ENCODE results near the gene FARP2.

DNA sequence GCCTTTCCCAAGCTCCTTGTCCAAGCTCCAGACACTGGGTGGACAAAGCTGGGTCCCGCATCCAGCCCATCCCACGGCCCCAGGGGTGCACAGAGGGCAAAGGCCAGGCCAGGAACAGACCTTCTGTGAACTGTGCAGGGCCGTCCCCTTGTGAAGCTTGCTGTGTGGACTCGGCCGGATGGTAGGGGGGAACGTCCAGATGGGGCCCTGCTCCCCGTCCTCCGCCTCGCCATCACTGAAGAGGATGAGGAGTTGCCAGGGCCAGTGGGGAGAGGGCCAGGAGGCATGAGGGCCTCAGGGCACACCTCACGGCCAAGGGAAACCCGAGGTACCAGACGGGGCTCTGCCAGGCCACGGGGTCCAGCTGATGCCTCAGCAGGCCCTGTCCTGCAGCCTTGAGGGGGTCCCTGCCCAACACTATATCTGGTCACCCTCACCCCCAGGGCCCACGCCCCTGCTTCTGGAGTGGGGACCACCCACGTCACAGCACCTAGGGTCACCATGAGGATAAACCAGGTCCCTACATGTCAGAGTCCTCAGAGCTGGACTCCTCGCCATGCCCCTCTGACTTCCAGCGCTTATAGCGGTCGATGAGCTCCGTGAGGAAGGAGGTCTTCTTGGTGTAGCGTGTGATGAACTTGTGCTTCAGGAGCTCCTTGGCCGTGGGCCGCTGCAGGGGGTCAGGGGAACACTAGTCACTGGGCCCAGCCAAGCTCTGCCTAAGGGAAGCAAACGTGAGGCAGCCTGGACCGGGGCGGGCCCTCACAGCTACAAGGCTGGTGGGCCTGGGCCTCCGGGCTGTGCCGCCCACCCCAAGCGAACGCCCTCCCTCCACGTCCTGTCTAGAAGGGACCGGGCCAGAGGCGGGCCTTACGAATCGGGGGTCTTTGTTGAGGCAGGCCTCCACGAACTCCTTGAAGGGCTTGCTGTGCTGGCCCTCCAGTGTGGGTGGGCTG, 142.3 kb downstream of the FARP2 start:
- TF ChIP-seq, protein P1, sequence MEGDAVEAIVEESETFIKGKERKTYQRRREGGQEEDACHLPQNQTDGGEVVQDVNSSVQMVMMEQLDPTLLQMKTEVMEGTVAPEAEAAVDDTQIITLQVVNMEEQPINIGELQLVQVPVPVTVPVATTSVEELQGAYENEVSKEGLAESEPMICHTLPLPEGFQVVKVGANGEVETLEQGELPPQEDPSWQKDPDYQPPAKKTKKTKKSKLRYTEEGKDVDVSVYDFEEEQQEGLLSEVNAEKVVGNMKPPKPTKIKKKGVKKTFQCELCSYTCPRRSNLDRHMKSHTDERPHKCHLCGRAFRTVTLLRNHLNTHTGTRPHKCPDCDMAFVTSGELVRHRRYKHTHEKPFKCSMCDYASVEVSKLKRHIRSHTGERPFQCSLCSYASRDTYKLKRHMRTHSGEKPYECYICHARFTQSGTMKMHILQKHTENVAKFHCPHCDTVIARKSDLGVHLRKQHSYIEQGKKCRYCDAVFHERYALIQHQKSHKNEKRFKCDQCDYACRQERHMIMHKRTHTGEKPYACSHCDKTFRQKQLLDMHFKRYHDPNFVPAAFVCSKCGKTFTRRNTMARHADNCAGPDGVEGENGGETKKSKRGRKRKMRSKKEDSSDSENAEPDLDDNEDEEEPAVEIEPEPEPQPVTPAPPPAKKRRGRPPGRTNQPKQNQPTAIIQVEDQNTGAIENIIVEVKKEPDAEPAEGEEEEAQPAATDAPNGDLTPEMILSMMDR (IDR thresholded peaks at IDR 0.05), result no peak
- no peak for TF ChIP-seq POLR2A (IDR thresholded peaks at IDR 0.05)

All from heart left ventricle (tissue), 13 donors.